HepG2 (cell line): ENCODE results near the gene DBN1. TPM values are rescaled to one million over a fixed set of nuclear protein-coding genes. Genes with fewer than 3 reads are reported as not detected.

Experiments
- AHR ChIP-seq: IDR thresholded peaks from 2 replicates; pipeline ENCODE4 v1.6.1; 2018; ENCODE audit warnings: missing genetic modification reagents, missing compliant biosample characterization
- ELF1 ChIP-seq: sonication (generic); formaldehyde crosslinking; IDR thresholded peaks from 2 replicates; pipeline ENCODE4 v1.4.0; 2020; ENCODE audit warnings: missing genetic modification reagents
- ERF ChIP-seq: IDR thresholded peaks from 2 replicates; pipeline ENCODE4 v1.6.1; 2018; ENCODE audit warnings: missing biosample characterization, missing genetic modification reagents
- FOSL1 ChIP-seq: sonication (generic); formaldehyde crosslinking; IDR thresholded peaks from 2 replicates; pipeline ENCODE4 v1.9.0; 2021; ENCODE audit warnings: missing genetic modification reagents, borderline replicate concordance
- JUNB ChIP-seq: sonication (generic); formaldehyde crosslinking; IDR thresholded peaks from 2 replicates; pipeline ENCODE4 v1.8.0; 2022; ENCODE audit warnings: missing genetic modification reagents, mild to moderate bottlenecking, borderline replicate concordance
- MAFK ChIP-seq, 2 experiments: IDR thresholded peaks in 1 of 2; conservative IDR thresholded peaks in 1 of 2; 2 replicates each; pipeline ENCODE4 v1.6.1; 2011; ENCODE audit warnings: improper control_type of control experiment in 2 of 2, low read length in 2 of 2
- MIXL1 ChIP-seq: IDR thresholded peaks from 2 replicates; pipeline ENCODE4 v1.6.1; 2016
- RBM39 ChIP-seq: fragments of 200-400 bp; formaldehyde crosslinking; IDR thresholded peaks from one replicate; pipeline ENCODE4 v1.6.1; 2018; ENCODE audit warnings: antibody characterized with exemption, mild to moderate bottlenecking, low read depth, low read length; ENCODE audit not compliant: poor library complexity, severe bottlenecking
- SALL1 ChIP-seq: sonication (generic); formaldehyde crosslinking; IDR thresholded peaks from 2 replicates; pipeline ENCODE4 v1.8.0; 2022; ENCODE audit warnings: mild to moderate bottlenecking, missing genetic modification reagents
- XRCC5 ChIP-seq: fragments of 200-400 bp; formaldehyde crosslinking; optimal IDR thresholded peaks from 2 replicates; pipeline ENCODE3; 2017; ENCODE audit warnings: mild to moderate bottlenecking, low read length
- ZFP82 ChIP-seq: sonication (generic); formaldehyde crosslinking; IDR thresholded peaks from 2 replicates; pipeline ENCODE4 v1.5.1; 2020; ENCODE audit warnings: mild to moderate bottlenecking, missing genetic modification reagents, borderline replicate concordance
- ZKSCAN1 ChIP-seq: fragments of 150-350 bp; IDR thresholded peaks from 2 replicates; pipeline ENCODE4 v1.6.1; 2014; ENCODE audit warnings: low read length
- ZNF263 ChIP-seq: sonication (generic); formaldehyde crosslinking; IDR thresholded peaks from 2 replicates; pipeline ENCODE4 v1.4.0; 2020; ENCODE audit warnings: missing genetic modification reagents
- ZNF552 ChIP-seq: sonication (generic); formaldehyde crosslinking; IDR thresholded peaks from 2 replicates; pipeline ENCODE4 v1.9.0; 2022; ENCODE audit warnings: missing genetic modification reagents, mild to moderate bottlenecking, borderline replicate concordance
- ZNF562 ChIP-seq: sonication (generic); formaldehyde crosslinking; IDR thresholded peaks from 2 replicates; pipeline ENCODE4 v1.8.0; 2022; ENCODE audit warnings: missing genetic modification reagents, borderline replicate concordance
- ZNF7 ChIP-seq: IDR thresholded peaks from 2 replicates; pipeline ENCODE4 v1.6.1; 2016; ENCODE audit warnings: missing biosample characterization, missing genetic modification reagents
- ZNF878 ChIP-seq: sonication (generic); formaldehyde crosslinking; IDR thresholded peaks from 2 replicates; pipeline ENCODE4 v1.8.1; 2023; ENCODE audit warnings: mild to moderate bottlenecking, missing genetic modification reagents, moderate library complexity
- ZNF883 ChIP-seq: sonication (generic); formaldehyde crosslinking; IDR thresholded peaks from 2 replicates; pipeline ENCODE4 v1.5.1; 2020; ENCODE audit warnings: mild to moderate bottlenecking, missing genetic modification reagents; ENCODE audit errors: not compliant biosample characterization
- polyA plus RNA-seq, 8 experiments: library from polyadenylated mRNA; depleted of rRNA in 3 of 8; stranded (reverse) in 7 of 8; unstranded in 1 of 8; fragments of >200 nt; fragmentation: Illumina TruSeq in 4 of 8; extraction: Trizol in 4 of 8; gene quantifications; 2 replicates each; pipeline versions ENCODE4 v1.2.1 to v1.2.3, GENCODE V29; 2011 to 2016; ENCODE audit warnings: low read depth in 4 of 8, missing spikeins in 1 of 8, mixed read lengths in 1 of 8; ENCODE audit not compliant: insufficient read depth in 1 of 8
- total RNA-seq, 5 experiments: library from RNA; depleted of rRNA; stranded (reverse); fragments of >200 nt; fragmentation: Illumina TruSeq; extraction: Trizol; gene quantifications; 2 replicates each; pipeline ENCODE4 v1.2.3, GENCODE V29; 2016; ENCODE audit warnings: low read depth in 1 of 5
- TF ChIP-seq, protein P1 (sequence below): sonication (generic); formaldehyde crosslinking; IDR thresholded peaks from 2 replicates; pipeline ENCODE4 v1.5.0; 2020; ENCODE audit warnings: mild to moderate bottlenecking, missing genetic modification reagents
- TF ChIP-seq, protein P2 (sequence below): sonication (generic); formaldehyde crosslinking; IDR thresholded peaks from 2 replicates; pipeline ENCODE4 v1.8.0; 2023; ENCODE audit warnings: mild to moderate bottlenecking, missing genetic modification reagents
- TF ChIP-seq, protein P3 (sequence below): sonication (generic); formaldehyde crosslinking; IDR thresholded peaks from 2 replicates; pipeline ENCODE4; 2020; ENCODE audit warnings: missing genetic modification reagents, mild to moderate bottlenecking, borderline replicate concordance
- TF ChIP-seq, protein P4 (sequence below): sonication (generic); formaldehyde crosslinking; IDR thresholded peaks from 2 replicates; pipeline ENCODE4 v1.8.1; 2022; ENCODE audit warnings: mild to moderate bottlenecking, missing genetic modification reagents

The DBN1 gene
- total and polyA plus RNA-seq, 2 of the 13 experiments (the other 11 are each of a cell fraction or from before 2014, with no cell fraction given), result 27.0 to 37.3 TPM

DNA sequence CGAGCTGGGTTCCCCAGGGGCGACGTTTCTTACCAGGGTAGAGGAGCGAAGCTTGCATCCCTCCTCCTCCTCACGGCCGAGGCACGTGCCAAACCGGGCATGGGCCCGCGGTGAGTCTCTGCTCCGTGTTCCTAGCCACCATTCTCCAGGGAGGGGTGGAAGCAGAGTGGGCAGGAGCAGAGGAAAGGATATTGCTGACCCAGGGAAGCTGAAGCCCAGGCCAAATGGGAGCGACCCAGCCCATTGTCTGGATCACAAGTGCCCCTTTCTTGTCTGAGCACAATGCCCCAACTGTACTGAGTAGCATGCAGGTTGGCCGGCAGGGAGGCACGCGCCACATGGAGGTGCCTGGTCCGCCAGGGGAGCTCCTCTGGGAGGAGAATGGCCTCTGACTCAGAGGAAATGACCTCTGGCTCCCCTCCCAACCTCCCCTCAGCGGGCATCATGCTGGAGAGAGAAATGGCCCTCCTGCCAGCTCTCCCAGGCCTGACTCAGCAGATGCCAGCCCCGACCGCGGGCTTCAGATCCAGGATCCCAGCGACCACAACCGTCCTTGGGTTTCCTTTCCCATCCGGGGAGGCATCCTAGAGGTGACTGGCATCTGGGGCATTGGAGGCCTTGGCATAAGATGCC is 25.7 kb downstream of the DBN1 start (continued):
- TF ChIP-seq ZNF562 (no peak), RBM39 (no peak), ZNF552 (CRISPR knock-in tag) (no peak), MAFK (conservative IDR thresholded peaks at IDR 0.05 in 1 of 2, IDR thresholded peaks at IDR 0.05 in 1 of 2; ENCODE audit: low read length in 2 of 2) (peak; percentile 53 to 70; a peak in 2 of 4 replicates), FOSL1 (peak; percentile 61; the same call in 1 of the 2 replicates), ZNF263 (CRISPR knock-in tag) (peak; percentile 42; the same call in 1 of the 2 replicates), JUNB (CRISPR knock-in tag) (peak; percentile 46; the same call in 1 of the 2 replicates), ERF (CRISPR knock-in tag) (peak; percentile 50; the same call in 1 of the 2 replicates), ZNF7 (CRISPR knock-in tag) (no peak), ELF1 (0 out of 2 replicates have a peak, but pooled peaks have one; percentile 9), SALL1 (CRISPR knock-in tag) (peak; percentile 65), ZKSCAN1 (no peak), XRCC5 (peak; percentile 60), ZNF883 (CRISPR knock-in tag) (peak; percentile 70), ZFP82 (CRISPR knock-in tag) (no peak), ZNF878 (CRISPR knock-in tag) (no peak), MIXL1 (CRISPR knock-in tag) (no peak), AHR (0 out of 2 replicates have a peak, but pooled peaks have one; percentile 41)
- TF ChIP-seq, protein P1, sequence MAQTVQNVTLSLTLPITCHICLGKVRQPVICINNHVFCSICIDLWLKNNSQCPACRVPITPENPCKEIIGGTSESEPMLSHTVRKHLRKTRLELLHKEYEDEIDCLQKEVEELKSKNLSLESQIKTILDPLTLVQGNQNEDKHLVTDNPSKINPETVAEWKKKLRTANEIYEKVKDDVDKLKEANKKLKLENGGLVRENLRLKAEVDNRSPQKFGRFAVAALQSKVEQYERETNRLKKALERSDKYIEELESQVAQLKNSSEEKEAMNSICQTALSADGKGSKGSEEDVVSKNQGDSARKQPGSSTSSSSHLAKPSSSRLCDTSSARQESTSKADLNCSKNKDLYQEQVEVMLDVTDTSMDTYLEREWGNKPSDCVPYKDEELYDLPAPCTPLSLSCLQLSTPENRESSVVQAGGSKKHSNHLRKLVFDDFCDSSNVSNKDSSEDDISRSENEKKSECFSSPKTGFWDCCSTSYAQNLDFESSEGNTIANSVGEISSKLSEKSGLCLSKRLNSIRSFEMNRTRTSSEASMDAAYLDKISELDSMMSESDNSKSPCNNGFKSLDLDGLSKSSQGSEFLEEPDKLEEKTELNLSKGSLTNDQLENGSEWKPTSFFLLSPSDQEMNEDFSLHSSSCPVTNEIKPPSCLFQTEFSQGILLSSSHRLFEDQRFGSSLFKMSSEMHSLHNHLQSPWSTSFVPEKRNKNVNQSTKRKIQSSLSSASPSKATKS, result no peak
- TF ChIP-seq, protein P2, sequence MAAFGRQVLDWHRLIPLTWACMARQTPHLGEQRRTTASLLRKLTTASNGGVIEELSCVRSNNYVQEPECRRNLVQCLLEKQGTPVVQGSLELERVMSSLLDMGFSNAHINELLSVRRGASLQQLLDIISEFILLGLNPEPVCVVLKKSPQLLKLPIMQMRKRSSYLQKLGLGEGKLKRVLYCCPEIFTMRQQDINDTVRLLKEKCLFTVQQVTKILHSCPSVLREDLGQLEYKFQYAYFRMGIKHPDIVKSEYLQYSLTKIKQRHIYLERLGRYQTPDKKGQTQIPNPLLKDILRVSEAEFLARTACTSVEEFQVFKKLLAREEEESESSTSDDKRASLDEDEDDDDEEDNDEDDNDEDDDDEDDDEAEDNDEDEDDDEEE (CRISPR knock-in tag), result no peak; the same call in 1 of the 2 replicates
- TF ChIP-seq, protein P3, sequence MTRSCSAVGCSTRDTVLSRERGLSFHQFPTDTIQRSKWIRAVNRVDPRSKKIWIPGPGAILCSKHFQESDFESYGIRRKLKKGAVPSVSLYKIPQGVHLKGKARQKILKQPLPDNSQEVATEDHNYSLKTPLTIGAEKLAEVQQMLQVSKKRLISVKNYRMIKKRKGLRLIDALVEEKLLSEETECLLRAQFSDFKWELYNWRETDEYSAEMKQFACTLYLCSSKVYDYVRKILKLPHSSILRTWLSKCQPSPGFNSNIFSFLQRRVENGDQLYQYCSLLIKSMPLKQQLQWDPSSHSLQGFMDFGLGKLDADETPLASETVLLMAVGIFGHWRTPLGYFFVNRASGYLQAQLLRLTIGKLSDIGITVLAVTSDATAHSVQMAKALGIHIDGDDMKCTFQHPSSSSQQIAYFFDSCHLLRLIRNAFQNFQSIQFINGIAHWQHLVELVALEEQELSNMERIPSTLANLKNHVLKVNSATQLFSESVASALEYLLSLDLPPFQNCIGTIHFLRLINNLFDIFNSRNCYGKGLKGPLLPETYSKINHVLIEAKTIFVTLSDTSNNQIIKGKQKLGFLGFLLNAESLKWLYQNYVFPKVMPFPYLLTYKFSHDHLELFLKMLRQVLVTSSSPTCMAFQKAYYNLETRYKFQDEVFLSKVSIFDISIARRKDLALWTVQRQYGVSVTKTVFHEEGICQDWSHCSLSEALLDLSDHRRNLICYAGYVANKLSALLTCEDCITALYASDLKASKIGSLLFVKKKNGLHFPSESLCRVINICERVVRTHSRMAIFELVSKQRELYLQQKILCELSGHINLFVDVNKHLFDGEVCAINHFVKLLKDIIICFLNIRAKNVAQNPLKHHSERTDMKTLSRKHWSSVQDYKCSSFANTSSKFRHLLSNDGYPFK (CRISPR knock-in tag), result peak; percentile 47; the same call in 1 of the 2 replicates
- TF ChIP-seq, protein P4, sequence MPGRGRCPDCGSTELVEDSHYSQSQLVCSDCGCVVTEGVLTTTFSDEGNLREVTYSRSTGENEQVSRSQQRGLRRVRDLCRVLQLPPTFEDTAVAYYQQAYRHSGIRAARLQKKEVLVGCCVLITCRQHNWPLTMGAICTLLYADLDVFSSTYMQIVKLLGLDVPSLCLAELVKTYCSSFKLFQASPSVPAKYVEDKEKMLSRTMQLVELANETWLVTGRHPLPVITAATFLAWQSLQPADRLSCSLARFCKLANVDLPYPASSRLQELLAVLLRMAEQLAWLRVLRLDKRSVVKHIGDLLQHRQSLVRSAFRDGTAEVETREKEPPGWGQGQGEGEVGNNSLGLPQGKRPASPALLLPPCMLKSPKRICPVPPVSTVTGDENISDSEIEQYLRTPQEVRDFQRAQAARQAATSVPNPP, result no peak
